K562 (cell line): ENCODE data around the gene GABRA4. TPM values are rescaled to one million over a fixed set of nuclear protein-coding genes. Genes with fewer than 3 reads are reported as not detected.

ENCODE experiments used
- ATAC-seq: fragments of 200-7000 bp; cut with Tn5 transposase; 3 replicates; pipeline ENCODE4 v1.9.1; 2020; ENCODE audit warnings: moderate library complexity
- BruUV-seq: library from RNA; stranded (reverse); fragments of 400-500 nt; replicated peaks from 2 replicates; lab custom pipeline; 2021; lab: Mats Ljungman, UMichigan
- CTCF ChIA-PET: fragments of 300-600 bp; formaldehyde crosslinking; extraction: SDS; loops from one replicate; lab custom pipeline; 2021; ENCODE audit warnings: low intra/inter-chr PET ratio; lab: Yijun Ruan, JAX
- POLR2A ChIA-PET: fragments of 300-600, 350-650 bp; sonication (Branson Sonifier 250); formaldehyde crosslinking; extraction: SDS; loops from one replicate; lab custom pipeline; 2021; ENCODE audit warnings: antibody characterized with exemption, inconsistent platforms; lab: Yijun Ruan, JAX
- DNase-seq, 4 experiments: peaks; one replicate each; pipeline versions ENCODE4 v3.0.0 to v3.0.0-alpha.2; 2011 to 2018; ENCODE audit warnings: low spot score in 3 of 4, mixed read lengths in 3 of 4; ENCODE audit errors: extremely low read depth in 1 of 4
- FAIRE-seq: peaks from 2 replicates; lab custom pipeline; 2011; peaks lifted over from hg19 to GRCh38; lab: Jason Lieb, UNC
- H2AFZ ChIP-seq: 2 replicates; pipeline ENCODE4 v1.6.0; 2011; ENCODE audit warnings: low read depth, low read length, control low read depth, inconsistent platforms
- H3K27ac ChIP-seq: fragments of 200-600 bp; 3 replicates; pipeline ENCODE4 v1.8.0; 2011; ENCODE audit warnings: low read depth, mild to moderate bottlenecking, control low read depth, inconsistent platforms, low read length, moderate library complexity, mixed read lengths; ENCODE audit errors: extremely low read depth
- H3K27me3 ChIP-seq, 2 experiments: fragments of 300-600 bp in 1 of 2; 2 replicates in 1 of 2; 3 replicates in 1 of 2; pipeline versions ENCODE4 v1.6.0 to v1.8.0; 2011; ENCODE audit warnings: inconsistent platforms in 2 of 2, low read length in 2 of 2, mild to moderate bottlenecking in 1 of 2, mixed read lengths in 1 of 2, moderate library complexity in 1 of 2; ENCODE audit not compliant: control insufficient read depth in 2 of 2, insufficient read depth in 2 of 2
- H3K36me3 ChIP-seq: fragments of 300-600 bp; 3 replicates; pipeline ENCODE4 v1.8.0; 2011; ENCODE audit warnings: mild to moderate bottlenecking, low read length, inconsistent platforms; ENCODE audit not compliant: control insufficient read depth, insufficient read depth
- H3K4me1 ChIP-seq, 2 experiments: fragments of 200-600 bp in 1 of 2; replicated peaks in 1 of 2; 2 replicates in 1 of 2; 3 replicates in 1 of 2; pipeline versions ENCODE4 v1.5.1 to v1.8.0; 2011; ENCODE audit warnings: inconsistent platforms in 2 of 2, low read length in 2 of 2, mild to moderate bottlenecking in 1 of 2, mixed read lengths in 1 of 2, moderate library complexity in 1 of 2; ENCODE audit not compliant: control insufficient read depth in 2 of 2, insufficient read depth in 2 of 2
- H3K4me2 ChIP-seq: 2 replicates; pipeline ENCODE4 v1.6.1; 2011; ENCODE audit warnings: low read length, control low read depth, inconsistent platforms, mixed read lengths; ENCODE audit not compliant: insufficient read depth
- H3K4me3 ChIP-seq: fragments of 200-600 bp; sonication (generic), shearing (Covaris generic); 2 replicates; pipeline ENCODE4 v1.5.1; 2016; ENCODE audit warnings: control low read depth, inconsistent platforms
- H3K79me2 ChIP-seq: fragments of 200-600 bp; 3 replicates; pipeline ENCODE4 v1.8.0; 2011; ENCODE audit warnings: low read length, inconsistent platforms; ENCODE audit not compliant: control insufficient read depth, insufficient read depth
- H3K9ac ChIP-seq, 2 experiments: 2 replicates each; pipeline versions ENCODE4 v1.6.0 to v1.6.1; 2011; ENCODE audit warnings: low read depth in 2 of 2, low read length in 2 of 2, control low read depth in 1 of 2, inconsistent platforms in 1 of 2, mild to moderate bottlenecking in 1 of 2, mixed read lengths in 1 of 2; ENCODE audit not compliant: insufficient read depth in 1 of 2
- H3K9me1 ChIP-seq: one replicate; pipeline ENCODE4 v1.6.0; 2011; ENCODE audit warnings: inconsistent platforms, mild to moderate bottlenecking, low read length, moderate library complexity; ENCODE audit not compliant: control insufficient read depth, insufficient read depth
- H3K9me3 ChIP-seq: replicated peaks from 2 replicates; pipeline ENCODE4 v1.5.1; 2011; ENCODE audit warnings: low read depth, low read length, inconsistent platforms; ENCODE audit not compliant: control insufficient read depth, insufficient read depth
- H4K20me1 ChIP-seq: replicated peaks from 2 replicates; pipeline ENCODE4 v1.6.1; 2011; ENCODE audit warnings: low read length, inconsistent platforms, mixed read lengths; ENCODE audit not compliant: control insufficient read depth, insufficient read depth
- BCOR ChIP-seq: fragments of 450-650 bp; IDR thresholded peaks from 2 replicates; pipeline ENCODE4 v1.6.1; 2016
- FOXJ2 ChIP-seq: fragments of 200-800 bp; sonication (Bioruptor generic); IDR thresholded peaks from 2 replicates; pipeline ENCODE4 v1.6.1; 2016; ENCODE audit warnings: missing genetic modification characterization, missing compliant biosample characterization
- HBP1 ChIP-seq: fragments of 450-650 bp; formaldehyde crosslinking; IDR thresholded peaks from 2 replicates; pipeline ENCODE4 v1.4.0; 2022; ENCODE audit warnings: missing genetic modification characterization
- POLR3A ChIP-seq: IDR thresholded peaks from 2 replicates; pipeline ENCODE4 v1.6.1; 2011; ENCODE audit warnings: borderline replicate concordance, mild to moderate bottlenecking, moderate library complexity; ENCODE audit not compliant: insufficient read length, insufficient read depth; ENCODE audit errors: extremely low read depth
- SPI1 ChIP-seq: IDR thresholded peaks from 2 replicates; pipeline ENCODE4 v1.6.1; 2011; ENCODE audit warnings: low read depth, low read length, control low read depth, borderline replicate concordance
- WGBS: fragments of 100-300 bp; shearing (Covaris generic); methylation state at CpG from one replicate; pipeline ENCODE4 v1.1.6; 2016; ENCODE audit warnings: low coverage, mixed read lengths; ENCODE audit not compliant: insufficient coverage; ENCODE audit errors: missing lambda C conversion rate; 5-methylcytosine and 5-hydroxymethylcytosine counted together
- in situ Hi-C: fragments of 300-500 bp; cut with MboI; formaldehyde crosslinking; loops from 4 replicates; pipeline ENCODE4 v1.15.0; 2018; ENCODE audit warnings: inconsistent platforms, mixed read lengths
- intact Hi-C: fragments of 100-400 bp; cut with micrococcal nuclease; formaldehyde crosslinking; loops from 2 replicates; pipeline ENCODE4 v1.14.2; 2022
- polyA plus RNA-seq, 8 experiments: library from polyadenylated mRNA; depleted of rRNA in 4 of 8; stranded (reverse) in 5 of 8; unstranded in 3 of 8; fragments of >200 nt; fragmentation: Nextera tagmentation in 2 of 8; fragmentation: Illumina TruSeq in 1 of 8; extraction: Ambion mirVana in 2 of 8; extraction: Trizol in 1 of 8; gene quantifications; 2 replicates each; pipeline versions ENCODE4 v1.2.1 to v1.2.3, GENCODE V29; 2011 to 2014; ENCODE audit warnings: inconsistent platforms in 1 of 8, missing spikeins in 1 of 8
- total RNA-seq, 7 experiments: library from RNA; depleted of rRNA in 6 of 7; stranded (reverse); fragments of >200 nt in 6 of 7; fragmentation: Illumina TruSeq in 2 of 7; extraction: Trizol in 2 of 7; gene quantifications; 2 replicates each; pipeline versions ENCODE4 v1.2.1 to v1.2.3, GENCODE V29; 2011 to 2021; ENCODE audit warnings: low replicate concordance in 1 of 7

The GABRA4 gene
- total and polyA plus RNA-seq, 9 of the 15 experiments (the other 6 are each of a cell fraction or from before 2014, with no cell fraction given) = not detected

- ChIA-PET POLR2A (no interaction called here), CTCF (no interaction called here)
- H3K4me3 ChIP-seq = no peak overlapping the region
- BruUV-seq = no TSS peak
- no peak for TF ChIP-seq BCOR
- TF ChIP-seq POLR3A = no peak
- TF ChIP-seq SPI1 = no peak
- whole genome bisulfite sequencing = 2% methylated on average over 3 of the region's 3 CpGs
- no peaks in the 10 kb centered on the region for H3K9me3 ChIP-seq
- no peak for ATAC-seq
- H3K36me3 ChIP-seq = no peaks in the 10 kb centered on the region
- H3K9me1 ChIP-seq = no peaks in the 10 kb centered on the region
- H4K20me1 ChIP-seq = no peaks in the 10 kb centered on the region
- no peaks in the 10 kb centered on the region for H3K4me1 ChIP-seq
- no peak for DNase-seq
- no peak overlapping the region for H3K9ac ChIP-seq
- no peaks in the 10 kb centered on the region for H3K79me2 ChIP-seq
- in situ Hi-C loops (no loop called here), intact Hi-C loops (no loop called here)
- no peaks in the 10 kb centered on the region for H3K27me3 ChIP-seq
- H3K4me2 ChIP-seq = no peak overlapping the region
- H2AFZ ChIP-seq = no peak overlapping the region
- FAIRE-seq = no peak
- H3K27ac ChIP-seq = no peak overlapping the region
Measured at GRCh38 chr4:46878641-46879040, 114.7 kb downstream of the GABRA4 start.

GRCh38 chr4:46874811-46875210 lies 118.6 kb downstream of the GABRA4 start:
- TF ChIP-seq HBP1 (CRISPR knock-in tag) (no peak), FOXJ2 (tag) (no peak)
- H4K20me1 ChIP-seq = no peaks in the 10 kb centered on the region
- no peaks in the 10 kb centered on the region for H3K79me2 ChIP-seq
- no peak overlapping the region for H3K4me3 ChIP-seq
- H3K36me3 ChIP-seq = no peaks in the 10 kb centered on the region
- H3K9me3 ChIP-seq = no peaks in the 10 kb centered on the region
- POLR2A ChIA-PET = no interaction called here
- 0% methylated on average over 1 of the region's 1 CpG for WGBS
- H3K27me3 ChIP-seq = no peaks in the 10 kb centered on the region
- CTCF ChIA-PET = no interaction called here
- no peak for ATAC-seq
- no TSS peak for BruUV-seq
- no peak overlapping the region for H3K27ac ChIP-seq
- intact Hi-C loops = no loop called here
- no peak overlapping the region for H2AFZ ChIP-seq
- no peak for FAIRE-seq
- no peaks in the 10 kb centered on the region for H3K9me1 ChIP-seq
- H3K4me1 ChIP-seq = no peaks in the 10 kb centered on the region
- in situ Hi-C loops = no loop called here
- DNase-seq = no peak
- no peak overlapping the region for H3K4me2 ChIP-seq
- H3K9ac ChIP-seq = no peak overlapping the region
